HG03103 (cell line): ENCODE measurements around the gene ISM1.

Source experiments
- ATAC-seq: cut with Tn5 transposase; IDR thresholded peaks from one replicate; pipeline ENCODE4 v1.9.1; 2021; ENCODE audit warnings: low read depth; ENCODE audit not compliant: unreplicated experiment

ISM1 gene

GRCh38 chr20:13278812-13279570, 57.9 kb downstream of the ISM1 start:
- no peak for ATAC-seq

- no peak for ATAC-seq
Observed at GRCh38 chr20:13280609-13281324, 59.7 kb downstream of the ISM1 start.

- ATAC-seq, result no peak
Observed at GRCh38 chr20:13283869-13284829, 63.1 kb downstream of the ISM1 start.

- ATAC-seq, result no peak
Observed at GRCh38 chr20:13284830-13285229, 63.8 kb downstream of the ISM1 start.

- ATAC-seq, result no peak
Observed at GRCh38 chr20:13285408-13285807, 64.3 kb downstream of the ISM1 start.

- ATAC-seq, result no peak
Observed at GRCh38 chr20:13286052-13286451, 65.0 kb downstream of the ISM1 start.

- ATAC-seq, result no peak
Observed at GRCh38 chr20:13286607-13287006, 65.5 kb downstream of the ISM1 start.

- no peak for ATAC-seq
Observed at GRCh38 chr20:13288357-13288756, 67.3 kb downstream of the ISM1 start.

- ATAC-seq, result no peak
Observed at GRCh38 chr20:13289031-13289430, 68.0 kb downstream of the ISM1 start.

- ATAC-seq, result no peak
Observed at GRCh38 chr20:13290724-13291123, 69.7 kb downstream of the ISM1 start.

- no peak for ATAC-seq
Observed at GRCh38 chr20:13291157-13291556, 70.1 kb downstream of the ISM1 start.

- ATAC-seq, result no peak
Observed at GRCh38 chr20:13292201-13292885, 71.3 kb downstream of the ISM1 start.

GRCh38 chr20:13294522-13294921, 73.4 kb downstream of the ISM1 start:
- ATAC-seq, result no peak

GRCh38 chr20:13295637-13296036, 74.6 kb downstream of the ISM1 start:
- ATAC-seq, result no peak

GRCh38 chr20:13296070-13296469, 75.0 kb downstream of the ISM1 start:
- no peak for ATAC-seq

- no peak for ATAC-seq
Observed at GRCh38 chr20:13297147-13297899, 76.2 kb downstream of the ISM1 start.

- ATAC-seq, result no peak
Observed at GRCh38 chr20:13298692-13299373, 77.8 kb downstream of the ISM1 start.

- no peak for ATAC-seq
Observed at GRCh38 chr20:13299401-13299800, 78.3 kb downstream of the ISM1 start.

- no peak for ATAC-seq
Observed at GRCh38 chr20:13301596-13301995, 80.5 kb downstream of the ISM1 start.
